ENCODE measurements around the gene PEX11G.

GRCh38 chr19:7486923-7487322, 1.9 kb downstream of the PEX11G start:
- no peak for TF ChIP-seq ZNF431 (CRISPR knock-in tag; IDR thresholded peaks at IDR 0.05)
- no peak for TF ChIP-seq TEAD4 (IDR thresholded peaks at IDR 0.05; ENCODE audit: low read length)
- no peak for TF ChIP-seq TEAD4 (CRISPR knock-in tag; IDR thresholded peaks at IDR 0.05; ENCODE audit: borderline replicate concordance)
- no peak for TF ChIP-seq TCF7L2 (IDR thresholded peaks at IDR 0.05; ENCODE audit: low read depth, low read length)
- no peak for TF ChIP-seq ZNF77 (CRISPR knock-in tag; IDR thresholded peaks at IDR 0.05)
- TF ChIP-seq, protein P1, sequence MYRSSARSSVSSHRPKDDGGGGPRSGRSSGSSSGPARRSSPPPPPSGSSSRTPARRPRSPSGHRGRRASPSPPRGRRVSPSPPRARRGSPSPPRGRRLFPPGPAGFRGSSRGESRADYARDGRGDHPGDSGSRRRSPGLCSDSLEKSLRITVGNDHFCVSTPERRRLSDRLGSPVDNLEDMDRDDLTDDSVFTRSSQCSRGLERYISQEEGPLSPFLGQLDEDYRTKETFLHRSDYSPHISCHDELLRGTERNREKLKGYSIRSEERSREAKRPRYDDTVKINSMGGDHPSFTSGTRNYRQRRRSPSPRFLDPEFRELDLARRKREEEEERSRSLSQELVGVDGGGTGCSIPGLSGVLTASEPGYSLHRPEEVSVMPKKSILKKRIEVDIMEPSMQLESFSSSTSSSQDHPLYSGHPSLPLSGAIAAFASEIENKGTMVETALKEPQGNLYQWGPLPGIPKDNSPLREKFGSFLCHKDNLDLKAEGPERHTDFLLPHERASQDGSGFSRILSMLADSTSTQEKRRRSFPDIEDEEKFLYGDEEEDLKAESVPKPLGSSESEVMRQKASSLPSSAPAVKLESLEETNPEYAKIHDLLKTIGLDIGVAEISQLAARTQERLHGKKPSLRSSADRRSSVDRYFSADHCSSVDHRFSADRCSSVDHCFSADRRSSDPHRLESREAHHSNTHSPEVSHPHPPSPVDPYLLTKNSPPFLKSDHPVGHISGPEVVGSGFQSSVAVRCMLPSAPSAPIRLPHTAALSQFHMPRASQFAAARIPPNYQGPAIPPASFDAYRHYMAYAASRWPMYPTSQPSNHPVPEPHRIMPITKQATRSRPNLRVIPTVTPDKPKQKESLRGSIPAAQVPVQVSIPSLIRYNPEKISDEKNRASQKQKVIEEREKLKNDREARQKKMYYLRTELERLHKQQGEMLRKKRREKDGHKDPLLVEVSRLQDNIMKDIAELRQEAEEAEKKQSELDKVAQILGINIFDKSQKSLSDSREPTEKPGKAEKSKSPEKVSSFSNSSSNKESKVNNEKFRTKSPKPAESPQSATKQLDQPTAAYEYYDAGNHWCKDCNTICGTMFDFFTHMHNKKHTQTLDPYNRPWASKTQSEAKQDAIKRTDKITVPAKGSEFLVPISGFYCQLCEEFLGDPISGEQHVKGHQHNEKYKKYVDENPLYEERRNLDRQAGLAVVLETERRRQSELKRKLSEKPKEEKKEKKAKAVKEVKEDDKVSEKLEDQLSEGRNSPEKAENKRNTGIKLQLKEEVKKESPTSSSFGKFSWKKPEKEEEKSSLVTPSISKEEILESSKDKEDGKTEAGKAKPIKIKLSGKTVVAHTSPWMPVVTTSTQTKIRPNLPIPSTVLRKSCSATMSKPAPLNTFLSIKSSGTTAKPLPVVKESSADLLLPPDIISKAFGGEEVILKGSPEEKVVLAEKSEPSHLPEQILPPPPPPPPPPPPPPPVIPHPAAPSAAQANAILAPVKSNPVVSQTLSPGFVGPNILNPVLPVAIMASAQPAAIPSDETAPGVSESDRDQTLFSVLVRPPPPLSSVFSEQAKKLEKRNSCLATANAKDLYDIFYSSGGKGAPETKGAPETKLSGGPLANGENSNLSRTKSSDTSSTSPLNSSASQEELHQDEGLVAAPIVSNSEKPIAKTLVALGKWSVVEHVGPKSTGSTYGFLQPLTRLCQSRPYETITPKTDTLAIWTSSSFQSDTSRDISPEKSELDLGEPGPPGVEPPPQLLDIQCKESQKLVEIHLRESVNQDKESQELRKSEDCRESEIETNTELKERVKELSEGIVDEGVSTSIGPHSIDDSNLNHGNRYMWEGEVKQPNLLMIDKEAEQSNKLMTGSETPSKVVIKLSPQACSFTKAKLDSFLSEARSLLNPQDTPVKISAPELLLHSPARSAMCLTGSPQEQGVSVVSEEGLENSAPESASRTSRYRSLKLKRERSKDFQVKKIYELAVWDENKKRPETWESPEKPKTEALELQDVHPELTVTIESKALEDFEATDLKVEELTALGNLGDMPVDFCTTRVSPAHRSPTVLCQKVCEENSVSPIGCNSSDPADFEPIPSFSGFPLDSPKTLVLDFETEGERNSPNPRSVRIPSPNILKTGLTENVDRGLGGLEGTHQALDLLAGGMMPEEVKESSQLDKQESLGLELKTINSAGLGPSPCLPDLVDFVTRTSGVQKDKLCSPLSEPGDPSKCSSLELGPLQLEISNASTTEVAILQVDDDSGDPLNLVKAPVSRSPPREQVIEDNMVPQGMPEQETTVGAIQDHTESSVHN (IDR thresholded peaks at IDR 0.05; ENCODE audit: borderline replicate concordance in 1 of 2, low read depth in 1 of 2), result no peak
- no peak for TF ChIP-seq PHB2 (IDR thresholded peaks at IDR 0.05; ENCODE audit: low read depth)
- no peak for TF ChIP-seq HMGN3 (IDR thresholded peaks at IDR 0.05; ENCODE audit: borderline replicate concordance, extremely low read depth, insufficient read length, low read depth, low read length)
- TF ChIP-seq FOXJ3 (CRISPR knock-in tag; IDR thresholded peaks at IDR 0.05), result no peak

Data from K562 (cell line).